Astrocyte (in vitro differentiated cells and primary cell): ENCODE measurements around the gene FEZ2. TPM values are rescaled to one million over a fixed set of nuclear protein-coding genes. Genes with fewer than 3 reads are reported as not detected.
A peak's percentile ranks its signal among the peaks of the same experiment; 100 is the strongest.

Experiments used
- DNase-seq: peaks from one replicate; pipeline ENCODE4 v3.0.0-alpha.2; 2010; ENCODE audit warnings: low read depth
- FAIRE-seq: peaks from 2 replicates; lab custom pipeline; 2011; peaks lifted over from hg19 to GRCh38; lab: Jason Lieb, UNC
- H2AFZ ChIP-seq: 2 replicates; pipeline ENCODE4 v1.6.0; 2012; ENCODE audit warnings: low read depth, low read length, inconsistent platforms
- H3K27ac ChIP-seq: 2 replicates; pipeline ENCODE4 v1.5.1; 2011; ENCODE audit warnings: low read depth, low read length, inconsistent platforms
- H3K27me3 ChIP-seq: 2 replicates; pipeline ENCODE4 v1.6.0; 2011; ENCODE audit warnings: low read length, inconsistent platforms; ENCODE audit not compliant: insufficient read depth
- H3K36me3 ChIP-seq: 2 replicates; pipeline ENCODE4 v1.5.1; 2011; ENCODE audit warnings: low read length, inconsistent platforms; ENCODE audit not compliant: insufficient read depth
- H3K4me1 ChIP-seq: 2 replicates; pipeline ENCODE4 v1.5.1; 2011; ENCODE audit warnings: low read length, inconsistent platforms; ENCODE audit not compliant: insufficient read depth
- H3K4me2 ChIP-seq: 2 replicates; pipeline ENCODE4 v1.6.0; 2012; ENCODE audit warnings: low read length, inconsistent platforms
- H3K4me3 ChIP-seq: 2 replicates; pipeline ENCODE4 v1.5.1; 2011; ENCODE audit warnings: low read depth, mild to moderate bottlenecking, low read length, inconsistent platforms; ENCODE audit not compliant: insufficient read depth
- H3K79me2 ChIP-seq: 2 replicates; pipeline ENCODE4 v1.6.0; 2012; ENCODE audit warnings: mild to moderate bottlenecking, low read length, inconsistent platforms; ENCODE audit not compliant: insufficient read depth
- H3K9ac ChIP-seq: 2 replicates; pipeline ENCODE4 v1.6.0; 2012; ENCODE audit warnings: mild to moderate bottlenecking, low read length, inconsistent platforms
- H3K9me3 ChIP-seq: 2 replicates; pipeline ENCODE4 v1.5.1; 2012; ENCODE audit warnings: low read depth, mild to moderate bottlenecking, low read length, inconsistent platforms; ENCODE audit not compliant: insufficient read depth
- H4K20me1 ChIP-seq: 2 replicates; pipeline ENCODE4 v1.6.0; 2012; ENCODE audit warnings: low read length, inconsistent platforms; ENCODE audit not compliant: insufficient read depth
- H3K27ac Mint-ChIP-seq: one replicate; pipeline ENCODE4 v1.8.0; 2021; ENCODE audit warnings: mild to moderate bottlenecking, mixed read lengths; ENCODE audit not compliant: unreplicated experiment
- H3K27me3 Mint-ChIP-seq: one replicate; pipeline ENCODE4 v1.8.0; 2021; ENCODE audit warnings: low read depth, mixed read lengths; ENCODE audit not compliant: unreplicated experiment
- H3K36me3 Mint-ChIP-seq: one replicate; pipeline ENCODE4 v1.8.0; 2021; ENCODE audit warnings: low read depth, mixed read lengths; ENCODE audit not compliant: unreplicated experiment
- H3K4me1 Mint-ChIP-seq: one replicate; pipeline ENCODE4 v1.8.0; 2021; ENCODE audit warnings: low read depth, mixed read lengths; ENCODE audit not compliant: unreplicated experiment
- H3K4me3 Mint-ChIP-seq: one replicate; pipeline ENCODE4 v1.8.0; 2021; ENCODE audit warnings: mild to moderate bottlenecking, moderate library complexity, mixed read lengths; ENCODE audit not compliant: unreplicated experiment
- H3K9me3 Mint-ChIP-seq: one replicate; pipeline ENCODE4 v1.8.0; 2021; ENCODE audit warnings: mild to moderate bottlenecking, mixed read lengths; ENCODE audit not compliant: unreplicated experiment
- EZH2 ChIP-seq: IDR thresholded peaks from 2 replicates; pipeline ENCODE4 v1.6.1; 2012; ENCODE audit warnings: mild to moderate bottlenecking, low read length, inconsistent platforms; ENCODE audit not compliant: insufficient read depth
- total RNA-seq: library from RNA; stranded (reverse); gene quantifications from 2 replicates; pipeline ENCODE4 v1.2.1, GENCODE V29; 2021
- TF ChIP-seq, protein P1 (sequence below): IDR thresholded peaks from 2 replicates; pipeline ENCODE4 v1.5.1; 2011; ENCODE audit warnings: low read depth, mild to moderate bottlenecking, inconsistent platforms, low read length, moderate library complexity; ENCODE audit not compliant: insufficient read depth

The FEZ2 gene
- total RNA-seq, 1 donor from 2014 or later: 45.0 TPM

DNA sequence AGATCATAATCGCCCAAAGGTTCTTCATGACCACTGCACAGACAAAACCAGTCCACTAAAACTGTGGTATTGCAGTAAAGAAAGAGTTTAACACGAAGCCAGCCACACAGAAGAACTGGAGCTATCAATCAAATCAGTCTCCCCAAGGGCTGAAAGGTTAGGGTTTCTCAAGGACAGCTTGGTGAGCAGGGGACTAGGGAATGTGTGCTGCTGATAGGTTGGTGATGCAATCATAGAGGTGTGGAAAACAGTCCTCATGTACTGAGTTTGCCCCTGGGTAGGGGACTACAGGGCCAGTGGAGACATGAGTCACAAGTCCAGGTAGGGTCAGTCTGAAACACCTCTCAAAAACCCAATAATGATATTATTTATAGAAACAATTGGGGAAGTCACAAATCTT lies 27.3 kb upstream of the FEZ2 start:
- H3K4me3 ChIP-seq: no peak overlapping the region
- H3K36me3 ChIP-seq: no peaks in the 10 kb centered on the region
- no peak overlapping the region for H3K4me2 ChIP-seq
- DNase-seq: no peak
- Mint-ChIP-seq H3K27ac (no peak overlapping the region), H3K9me3 (peaks cover 9% of the 10 kb centered on the region), H3K36me3 (no peaks in the 10 kb centered on the region), H3K4me1 (peaks cover 9% of the 10 kb centered on the region), H3K4me3 (no peak overlapping the region), H3K27me3 (no peaks in the 10 kb centered on the region)
- no peaks in the 10 kb centered on the region for H3K79me2 ChIP-seq
- no peak overlapping the region for H2AFZ ChIP-seq
- H3K9me3 ChIP-seq: peaks cover 9% of the 10 kb centered on the region
- no peak overlapping the region for H3K9ac ChIP-seq
- H4K20me1 ChIP-seq: no peaks in the 10 kb centered on the region
- no peak overlapping the region for H3K27ac ChIP-seq
- H3K27me3 ChIP-seq: no peaks in the 10 kb centered on the region
- no peaks in the 10 kb centered on the region for H3K4me1 ChIP-seq
- TF ChIP-seq, protein P1, sequence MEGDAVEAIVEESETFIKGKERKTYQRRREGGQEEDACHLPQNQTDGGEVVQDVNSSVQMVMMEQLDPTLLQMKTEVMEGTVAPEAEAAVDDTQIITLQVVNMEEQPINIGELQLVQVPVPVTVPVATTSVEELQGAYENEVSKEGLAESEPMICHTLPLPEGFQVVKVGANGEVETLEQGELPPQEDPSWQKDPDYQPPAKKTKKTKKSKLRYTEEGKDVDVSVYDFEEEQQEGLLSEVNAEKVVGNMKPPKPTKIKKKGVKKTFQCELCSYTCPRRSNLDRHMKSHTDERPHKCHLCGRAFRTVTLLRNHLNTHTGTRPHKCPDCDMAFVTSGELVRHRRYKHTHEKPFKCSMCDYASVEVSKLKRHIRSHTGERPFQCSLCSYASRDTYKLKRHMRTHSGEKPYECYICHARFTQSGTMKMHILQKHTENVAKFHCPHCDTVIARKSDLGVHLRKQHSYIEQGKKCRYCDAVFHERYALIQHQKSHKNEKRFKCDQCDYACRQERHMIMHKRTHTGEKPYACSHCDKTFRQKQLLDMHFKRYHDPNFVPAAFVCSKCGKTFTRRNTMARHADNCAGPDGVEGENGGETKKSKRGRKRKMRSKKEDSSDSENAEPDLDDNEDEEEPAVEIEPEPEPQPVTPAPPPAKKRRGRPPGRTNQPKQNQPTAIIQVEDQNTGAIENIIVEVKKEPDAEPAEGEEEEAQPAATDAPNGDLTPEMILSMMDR: no peak
- no peak for TF ChIP-seq EZH2
- FAIRE-seq: no peak

DNA sequence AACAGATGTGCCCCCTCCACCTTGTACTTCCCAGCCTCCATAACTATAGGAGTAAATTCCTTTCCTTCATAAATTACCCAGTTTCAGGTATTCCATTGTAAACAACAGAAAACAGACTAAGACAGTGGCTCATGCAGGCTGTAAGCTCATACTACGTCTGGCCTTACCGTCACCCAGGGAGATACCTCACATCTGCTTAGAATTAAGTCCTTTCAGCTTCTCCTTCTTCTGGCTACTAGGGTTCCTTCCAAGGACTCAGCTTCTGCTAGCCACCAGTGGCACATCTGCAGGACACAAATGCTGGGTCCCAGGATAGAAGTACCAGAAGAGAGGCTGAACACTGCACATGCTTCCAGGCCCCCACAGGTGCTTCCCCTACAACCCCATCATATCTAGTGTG lies 22.4 kb upstream of the FEZ2 start:
- H3K4me1 Mint-ChIP-seq: no peaks in the 10 kb centered on the region
- H3K4me3 Mint-ChIP-seq: no peak overlapping the region
- H2AFZ ChIP-seq: peak overlapping the region; percentile 3

DNA sequence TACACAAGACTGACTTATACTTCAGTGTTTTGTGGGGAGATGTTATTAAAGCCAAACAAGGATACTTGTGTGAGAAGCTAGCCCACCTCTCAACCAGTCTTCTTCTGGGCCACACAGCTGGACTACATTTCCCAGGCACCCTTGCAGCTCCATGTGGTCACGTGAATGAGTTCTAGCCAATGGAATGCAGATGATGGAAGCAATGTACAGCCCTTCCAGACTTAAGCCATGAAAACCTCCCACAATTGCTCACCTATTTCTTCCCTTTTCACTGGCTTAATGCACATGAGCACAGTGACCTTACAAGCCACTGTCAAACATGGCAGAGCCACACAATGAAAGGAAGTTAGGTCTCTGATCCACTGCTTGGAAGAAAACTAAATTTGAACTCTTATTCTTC lies 20.4 kb upstream of the FEZ2 start:
- H3K4me3 ChIP-seq: no peak overlapping the region
- H3K79me2 ChIP-seq: no peaks in the 10 kb centered on the region
- H3K4me2 ChIP-seq: no peak overlapping the region
- DNase-seq (peak; percentile 70), FAIRE-seq (peak; percentile 65)
- H3K4me1 ChIP-seq: no peaks in the 10 kb centered on the region
- no peaks in the 10 kb centered on the region for H4K20me1 ChIP-seq
- Mint-ChIP-seq H3K4me3 (no peak overlapping the region), H3K27ac (no peak overlapping the region), H3K27me3 (no peaks in the 10 kb centered on the region), H3K9me3 (no peaks in the 10 kb centered on the region), H3K4me1 (no peaks in the 10 kb centered on the region), H3K36me3 (no peaks in the 10 kb centered on the region)
- no peaks in the 10 kb centered on the region for H3K36me3 ChIP-seq
- no peak overlapping the region for H3K9ac ChIP-seq
- H3K27ac ChIP-seq: no peak overlapping the region
- no peaks in the 10 kb centered on the region for H3K27me3 ChIP-seq
- peak overlapping the region; percentile 52 for H2AFZ ChIP-seq
- no peaks in the 10 kb centered on the region for H3K9me3 ChIP-seq
- no peak for TF ChIP-seq EZH2
- TF ChIP-seq, protein P1: no peak

More for the DNA sequence above, 22.4 kb upstream of the FEZ2 start:
- H3K36me3 ChIP-seq: no peaks in the 10 kb centered on the region
- H3K4me3 ChIP-seq: no peak overlapping the region
- no peaks in the 10 kb centered on the region for H4K20me1 ChIP-seq
- no peaks in the 10 kb centered on the region for H3K27me3 Mint-ChIP-seq
- FAIRE-seq (no peak), DNase-seq (no peak)
- no peaks in the 10 kb centered on the region for H3K36me3 Mint-ChIP-seq
- TF ChIP-seq, protein P1: no peak
- no peak for TF ChIP-seq EZH2
- H3K9me3 ChIP-seq: peaks cover 2% of the 10 kb centered on the region
- no peaks in the 10 kb centered on the region for H3K4me1 ChIP-seq
- H3K79me2 ChIP-seq: no peaks in the 10 kb centered on the region
- H3K4me2 ChIP-seq: no peak overlapping the region
- no peaks in the 10 kb centered on the region for H3K27me3 ChIP-seq
- H3K27ac Mint-ChIP-seq: no peak overlapping the region
- H3K9ac ChIP-seq: no peak overlapping the region
- no peak overlapping the region for H3K27ac ChIP-seq
- H3K9me3 Mint-ChIP-seq: peaks cover 4% of the 10 kb centered on the region
